IMR-90 (cell line): Measurements from ENCODE around the gene TMEM129. TPM values are rescaled to one million over a fixed set of nuclear protein-coding genes. Genes with fewer than 3 reads are reported as not detected.

Experiments used
- ATAC-seq: fragments of 200-7000 bp; cut with Tn5 transposase; 2 replicates; pipeline ENCODE4 v1.9.1; 2020; ENCODE audit warnings: low read depth, mild to moderate bottlenecking, moderate library complexity
- BruUV-seq: library from RNA; stranded (reverse); fragments of 400-500 nt; replicated peaks from 2 replicates; lab custom pipeline; 2021; lab: Mats Ljungman, UMichigan
- CTCF ChIA-PET: fragments of 300-600 bp; formaldehyde crosslinking; extraction: SDS; loops from one replicate; lab custom pipeline; 2021; ENCODE audit warnings: antibody characterized with exemption; lab: Yijun Ruan, JAX
- POLR2A ChIA-PET: fragments of 300-600 bp; sonication (Branson Sonifier 250); formaldehyde crosslinking; loops from one replicate; lab custom pipeline; 2022; ENCODE audit warnings: antibody characterized with exemption; ENCODE audit not compliant: unreplicated experiment; lab: Charles Lee
- DNase-seq: peaks from one replicate; pipeline ENCODE4 v3.0.0; 2013
- H2AFZ ChIP-seq: replicated peaks from 2 replicates; pipeline ENCODE3; 2013; ENCODE audit warnings: low read length, mild to moderate bottlenecking; ENCODE audit not compliant: poor library complexity
- H2AK5ac ChIP-seq: 2 replicates; pipeline ENCODE4 v1.6.1; 2013; ENCODE audit warnings: low read depth, low read length, inconsistent platforms
- H2AK9ac ChIP-seq: replicated peaks from 2 replicates; pipeline ENCODE3; 2013; ENCODE audit warnings: mild to moderate bottlenecking, low read depth, low read length, moderate library complexity; ENCODE audit not compliant: poor library complexity
- H2BK120ac ChIP-seq: 2 replicates; pipeline ENCODE4 v1.6.1; 2013; ENCODE audit warnings: low read depth, low read length, inconsistent platforms
- H2BK15ac ChIP-seq: 3 replicates; pipeline ENCODE4 v1.6.1; 2013; ENCODE audit warnings: low read depth, low read length, inconsistent platforms
- H2BK20ac ChIP-seq: 2 replicates; pipeline ENCODE4 v1.6.1; 2013; ENCODE audit warnings: low read depth, mild to moderate bottlenecking, inconsistent platforms, low read length, moderate library complexity
- H2BK5ac ChIP-seq: 2 replicates; pipeline ENCODE4 v1.6.1; 2013; ENCODE audit warnings: mild to moderate bottlenecking, low read depth, low read length, inconsistent platforms; ENCODE audit not compliant: poor library complexity, severe bottlenecking
- H3K14ac ChIP-seq: replicated peaks from 2 replicates; pipeline ENCODE4 v1.6.1; 2013; ENCODE audit warnings: low read depth, low read length, inconsistent platforms
- H3K18ac ChIP-seq: 2 replicates; pipeline ENCODE4 v1.6.1; 2013; ENCODE audit warnings: low read depth, low read length, control low read depth
- H3K23ac ChIP-seq: 2 replicates; pipeline ENCODE4 v1.6.1; 2013; ENCODE audit warnings: low read depth, low read length, inconsistent platforms
- H3K27ac ChIP-seq: 2 replicates; pipeline ENCODE4 v1.5.1; 2013; ENCODE audit warnings: mild to moderate bottlenecking, control low read depth, low read length; ENCODE audit not compliant: insufficient read depth
- H3K27me3 ChIP-seq: 2 replicates; pipeline ENCODE4 v1.6.1; 2013; ENCODE audit warnings: low read length; ENCODE audit not compliant: control insufficient read depth, insufficient read depth
- H3K36me3 ChIP-seq: 2 replicates; pipeline ENCODE4 v1.6.1; 2013; ENCODE audit warnings: low read length, mixed read lengths; ENCODE audit not compliant: control insufficient read depth, insufficient read depth
- H3K4ac ChIP-seq: 2 replicates; pipeline ENCODE4 v1.6.1; 2013; ENCODE audit warnings: low read depth, low read length, inconsistent platforms
- H3K4me1 ChIP-seq: 2 replicates; pipeline ENCODE4 v1.6.1; 2013; ENCODE audit warnings: low read length, mixed read lengths; ENCODE audit not compliant: control insufficient read depth, insufficient read depth
- H3K4me2 ChIP-seq: 2 replicates; pipeline ENCODE4 v1.6.1; 2013; ENCODE audit warnings: low read depth, mild to moderate bottlenecking, control low read depth, low read length, moderate library complexity
- H3K4me3 ChIP-seq: 2 replicates; pipeline ENCODE4 v1.5.1; 2013; ENCODE audit warnings: low read depth, mild to moderate bottlenecking, control low read depth, low read length, moderate library complexity; ENCODE audit not compliant: insufficient read depth
- H3K56ac ChIP-seq: 2 replicates; pipeline ENCODE4 v1.6.1; 2013; ENCODE audit warnings: low read length, inconsistent platforms; ENCODE audit not compliant: insufficient read depth; ENCODE audit errors: extremely low read depth
- H3K79me1 ChIP-seq, 2 experiments: 2 replicates each; pipeline ENCODE4 v1.6.1; 2013; ENCODE audit warnings: low read length in 2 of 2, inconsistent platforms in 1 of 2, low read depth in 1 of 2
- H3K9ac ChIP-seq: 2 replicates; pipeline ENCODE4 v1.6.1; 2013; ENCODE audit warnings: low read depth, low read length, control low read depth
- H3K9me1 ChIP-seq: 2 replicates; pipeline ENCODE4 v1.6.1; 2013; ENCODE audit warnings: low read length, inconsistent platforms; ENCODE audit not compliant: insufficient read depth
- H3K9me3 ChIP-seq: 2 replicates; pipeline ENCODE4 v1.6.1; 2013; ENCODE audit warnings: low read length; ENCODE audit not compliant: control insufficient read depth, insufficient read depth
- H4K20me1 ChIP-seq: 2 replicates; pipeline ENCODE4 v1.6.1; 2013; ENCODE audit warnings: low read length, inconsistent platforms; ENCODE audit not compliant: insufficient read depth
- H4K5ac ChIP-seq: 2 replicates; pipeline ENCODE4 v1.6.1; 2013; ENCODE audit warnings: mild to moderate bottlenecking, low read depth, low read length, control low read depth
- H4K8ac ChIP-seq, 2 experiments: 2 replicates each; pipeline ENCODE4 v1.6.1; 2013; ENCODE audit warnings: low read depth in 2 of 2, low read length in 2 of 2, control low read depth in 1 of 2, inconsistent platforms in 1 of 2
- H4K91ac ChIP-seq: 2 replicates; pipeline ENCODE4 v1.6.1; 2013; ENCODE audit warnings: low read depth, low read length, inconsistent platforms; ENCODE audit not compliant: insufficient read depth
- BHLHE40 ChIP-seq: fragments of 150-350 bp; IDR thresholded peaks from 2 replicates; pipeline ENCODE4 v1.6.1; 2016; ENCODE audit warnings: mild to moderate bottlenecking, low read depth, low read length
- CEBPB ChIP-seq: IDR thresholded peaks from 2 replicates; pipeline ENCODE4 v1.6.1; 2012; ENCODE audit warnings: low read depth, low read length, improper control_type of control experiment
- CHD1 ChIP-seq: IDR thresholded peaks from 2 replicates; pipeline ENCODE4 v1.6.1; 2012; ENCODE audit warnings: low read depth, low read length, improper control_type of control experiment
- CTCF ChIP-seq: conservative IDR thresholded peaks from 2 replicates; pipeline ENCODE4 v1.5.1; 2012; ENCODE audit warnings: mild to moderate bottlenecking, low read depth, low read length, improper control_type of control experiment
- MAZ ChIP-seq: IDR thresholded peaks from 2 replicates; pipeline ENCODE4 v1.6.1; 2012; ENCODE audit warnings: low read depth, mild to moderate bottlenecking, low read length, improper control_type of control experiment, moderate library complexity, borderline replicate concordance
- NFE2L2 ChIP-seq: fragments of 150-350 bp; IDR thresholded peaks from 2 replicates; pipeline ENCODE4 v1.6.1; 2016; ENCODE audit warnings: low read depth, mild to moderate bottlenecking, low read length
- POLR2A ChIP-seq: IDR thresholded peaks from 2 replicates; pipeline ENCODE4 v1.6.1; 2012; ENCODE audit warnings: mild to moderate bottlenecking, low read depth, low read length
- RCOR1 ChIP-seq: IDR thresholded peaks from 2 replicates; pipeline ENCODE4 v1.6.1; 2012; ENCODE audit warnings: mild to moderate bottlenecking, low read length, improper control_type of control experiment; ENCODE audit not compliant: insufficient replicate concordance
- RFX5 ChIP-seq: IDR thresholded peaks from 2 replicates; pipeline ENCODE4 v1.8.0; 2012; ENCODE audit warnings: low read depth, mild to moderate bottlenecking, low read length, moderate library complexity
- USF2 ChIP-seq: fragments of 150-350 bp; IDR thresholded peaks from 2 replicates; pipeline ENCODE4 v1.6.1; 2017; ENCODE audit warnings: mild to moderate bottlenecking, antibody characterized with exemption, low read length, low read depth
- WGBS, 2 experiments: methylation state at CpG; one replicate each; pipeline versions ENCODE4 v1.1.5 to v1.1.7; 2013; ENCODE audit warnings: missing lambda C conversion rate in 2 of 2; ENCODE audit not compliant: insufficient read length in 1 of 2; ENCODE audit errors: extremely low coverage in 2 of 2; 5-methylcytosine and 5-hydroxymethylcytosine counted together
- dilution Hi-C: fragments of 300-500 bp; cut with HindIII; formaldehyde crosslinking; loops from one replicate; pipeline ENCODE4 v1.14.3; 2018; ENCODE audit warnings: low sequenced_read_pairs; ENCODE audit not compliant: unreplicated experiment
- in situ Hi-C: fragments of 300-500 bp; cut with MboI; formaldehyde crosslinking; loops from 3 replicates; pipeline ENCODE4 v1.14.3; 2019; ENCODE audit warnings: low sequenced_read_pairs, inconsistent platforms, mixed read lengths
- intact Hi-C: fragments of 100-400 bp; cut with micrococcal nuclease; formaldehyde crosslinking; loops from 2 replicates; pipeline ENCODE4 v1.10.0; 2022
- polyA plus RNA-seq, 3 experiments: library from polyadenylated mRNA; depleted of rRNA; stranded (reverse); fragments of >200 nt; gene quantifications; 2 replicates each; pipeline ENCODE4 v1.2.3, GENCODE V29; 2012; ENCODE audit warnings: low replicate concordance in 1 of 3
- total RNA-seq: library from RNA; depleted of rRNA; stranded (reverse); fragments of >200 nt; gene quantifications from 2 replicates; pipeline ENCODE4 v1.2.3, GENCODE V29; 2012

Gene TMEM129
- total and polyA plus RNA-seq, 2 of the 4 experiments (the other 2 are of a cell fraction) = 6.6 to 26.6 TPM

- no peak overlapping the region for H3K27ac ChIP-seq
- DNase-seq (no peak), ATAC-seq (no peak)
- dilution Hi-C loops = no loop called here
- H3K14ac ChIP-seq = no peak overlapping the region
- no peak overlapping the region for H3K23ac ChIP-seq
- H2BK5ac ChIP-seq = no peak overlapping the region
- H4K20me1 ChIP-seq = peaks cover 76% of the 10 kb centered on the region
- H2AK5ac ChIP-seq = no peak overlapping the region
- H2AK9ac ChIP-seq = no peak overlapping the region
- H3K9ac ChIP-seq = no peak overlapping the region
- peaks cover 8% of the 10 kb centered on the region; the same call in 1 of the 2 replicates for H3K9me1 ChIP-seq
- TF ChIP-seq NFE2L2 (no peak), CEBPB (no peak), CHD1 (no peak), RFX5 (no peak), CTCF (no peak), POLR2A (no peak), RCOR1 (no peak), MAZ (no peak), BHLHE40 (no peak), USF2 (no peak)
- H4K5ac ChIP-seq = no peak overlapping the region
- in situ Hi-C loops = no loop called here
- WGBS, 2 experiments = no CpG with 5 or more reads among the region's 6 CpGs
- H3K79me1 ChIP-seq = peaks cover 30 to 75% of the 10 kb centered on the region in 2 experiments
- H2BK120ac ChIP-seq = no peak overlapping the region
- no peak overlapping the region for H4K91ac ChIP-seq
- H3K18ac ChIP-seq = no peak overlapping the region
- no peak overlapping the region for H4K8ac ChIP-seq
- no peak overlapping the region for H3K56ac ChIP-seq
- peaks cover 30% of the 10 kb centered on the region for H3K36me3 ChIP-seq
- intact Hi-C loops = no loop called here
- H3K4me2 ChIP-seq = no peak overlapping the region
- no peak overlapping the region for H3K4me3 ChIP-seq
- BruUV-seq = no TSS peak
- H3K27me3 ChIP-seq = no peaks in the 10 kb centered on the region
- H2BK15ac ChIP-seq = no peak overlapping the region
- H3K9me3 ChIP-seq = no peaks in the 10 kb centered on the region
- peaks cover 9% of the 10 kb centered on the region for H3K4me1 ChIP-seq
- no peak overlapping the region for H2AFZ ChIP-seq
- ChIA-PET POLR2A (no interaction called here), CTCF (interaction anchor here (1.6 kb wide), 1 partner anchor 12 kb away, joined by 6 read pairs; no protein-coding TSS in a partner anchor)
- no peak overlapping the region for H2BK20ac ChIP-seq
- no peak overlapping the region for H3K4ac ChIP-seq
Observed at GRCh38 chr4:1705732-1706131, 15.4 kb downstream of the TMEM129 start.
